Stimulated activated naive CD4-positive, alpha-beta T cell (primary cell): Measurements from ENCODE around the gene MAML1.
"Not testable (repeated sequence)": the region's sequence is repeated elsewhere in the genome, so short reads cannot be mapped to it uniquely, and the experiment has no call there.

ENCODE experiments used
- DNase-seq, 6 experiments: peaks; one replicate each; lab custom pipeline; 2025; lab: John Stamatoyannopoulos, UW

MAML1 gene

DNA sequence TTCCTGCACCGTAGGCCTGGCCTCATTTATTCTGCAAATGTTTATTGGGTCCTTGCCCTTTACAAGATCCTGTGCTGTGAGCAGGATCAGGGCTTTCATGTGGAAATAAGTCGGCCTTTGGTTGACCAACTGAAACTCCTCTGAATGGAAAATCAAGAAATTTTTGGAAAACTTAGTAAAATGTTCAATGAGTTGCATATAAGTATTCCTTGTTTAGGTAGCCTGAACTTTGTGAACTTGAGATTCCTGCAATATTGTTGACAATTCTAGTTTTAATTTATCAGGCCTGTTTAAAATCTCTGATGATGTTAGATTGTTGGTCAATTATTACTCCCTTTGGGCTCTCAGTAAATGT, 1.1 kb downstream of the MAML1 start:
- DNase-seq = no peak

- no peak for DNase-seq
Observed at GRCh38 chr5:179734536-179735164, 2.0 kb downstream of the MAML1 start.

- no peak for DNase-seq
Observed at GRCh38 chr5:179738742-179739141, 6.1 kb downstream of the MAML1 start.

DNA sequence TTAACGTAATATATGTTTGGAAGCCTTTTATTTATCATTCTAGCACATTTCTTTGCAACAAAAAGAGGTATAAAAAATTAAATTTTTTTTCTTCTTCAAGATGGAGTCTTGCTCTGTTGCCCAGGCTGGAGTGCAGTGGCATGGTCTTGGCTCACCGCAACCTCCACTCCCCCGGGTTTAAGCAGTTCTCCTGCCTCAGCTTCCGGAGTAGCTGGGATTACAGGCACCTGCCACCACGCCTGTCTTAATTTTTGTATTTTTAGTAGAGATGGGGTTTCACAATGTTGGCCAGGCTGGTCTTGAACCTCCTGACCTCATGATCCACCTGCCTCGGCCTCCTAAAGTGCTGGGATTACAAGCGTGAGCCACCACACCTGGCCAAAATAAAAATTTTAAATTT, 11.5 kb downstream of the MAML1 start:
- not testable (repeated sequence) for DNase-seq

DNA sequence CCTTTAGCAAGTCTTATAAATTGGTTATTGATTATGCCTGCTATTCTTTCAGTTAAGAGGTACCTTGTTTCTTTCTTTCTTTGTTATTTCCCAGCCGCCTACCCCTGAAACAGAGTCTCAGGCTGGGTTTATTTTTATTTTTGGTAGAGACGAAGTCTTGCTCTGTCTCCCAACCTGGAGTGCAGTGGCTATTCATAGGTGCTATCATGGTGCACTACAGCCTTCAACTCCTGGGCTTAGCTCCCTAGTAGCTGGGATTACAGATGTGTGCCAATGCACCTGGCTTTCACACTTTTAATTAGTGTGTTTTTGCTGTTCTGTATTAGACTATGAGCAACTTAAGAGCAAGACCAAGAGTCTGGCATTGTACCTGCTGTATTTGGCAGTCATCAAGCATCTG, 14.2 kb downstream of the MAML1 start:
- no peak for DNase-seq

- DNase-seq = no peak
Observed at GRCh38 chr5:179747811-179748210, 15.2 kb downstream of the MAML1 start.

- DNase-seq = no peak
Observed at GRCh38 chr5:179749857-179750508, 17.4 kb downstream of the MAML1 start.

DNA sequence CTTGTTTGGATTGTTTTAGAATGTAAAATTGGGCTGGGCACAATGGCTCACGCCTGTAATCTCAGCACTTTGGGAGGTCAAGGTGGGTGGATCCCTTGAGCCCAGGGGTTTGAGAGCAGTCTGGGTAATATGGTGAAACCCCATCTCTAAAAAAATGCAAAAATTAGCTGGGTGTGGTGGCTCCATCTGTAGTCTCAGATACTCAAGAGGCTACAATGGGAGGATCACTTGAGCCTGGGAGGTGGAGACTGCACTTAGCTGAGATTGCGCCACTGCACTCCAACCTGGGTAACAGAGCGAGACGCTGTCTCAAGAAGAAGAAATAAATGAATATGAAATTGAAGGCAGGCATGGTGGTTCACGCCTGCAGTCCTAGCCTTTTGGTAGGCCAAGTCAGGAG, 21.3 kb downstream of the MAML1 start:
- DNase-seq = no peak

GRCh38 chr5:179755022-179755421, 22.4 kb downstream of the MAML1 start:
- peak in 1 of 6 experiments; percentile 13 for DNase-seq

- DNase-seq = no peak
Observed at GRCh38 chr5:179758955-179759354, 26.3 kb downstream of the MAML1 start.

DNA sequence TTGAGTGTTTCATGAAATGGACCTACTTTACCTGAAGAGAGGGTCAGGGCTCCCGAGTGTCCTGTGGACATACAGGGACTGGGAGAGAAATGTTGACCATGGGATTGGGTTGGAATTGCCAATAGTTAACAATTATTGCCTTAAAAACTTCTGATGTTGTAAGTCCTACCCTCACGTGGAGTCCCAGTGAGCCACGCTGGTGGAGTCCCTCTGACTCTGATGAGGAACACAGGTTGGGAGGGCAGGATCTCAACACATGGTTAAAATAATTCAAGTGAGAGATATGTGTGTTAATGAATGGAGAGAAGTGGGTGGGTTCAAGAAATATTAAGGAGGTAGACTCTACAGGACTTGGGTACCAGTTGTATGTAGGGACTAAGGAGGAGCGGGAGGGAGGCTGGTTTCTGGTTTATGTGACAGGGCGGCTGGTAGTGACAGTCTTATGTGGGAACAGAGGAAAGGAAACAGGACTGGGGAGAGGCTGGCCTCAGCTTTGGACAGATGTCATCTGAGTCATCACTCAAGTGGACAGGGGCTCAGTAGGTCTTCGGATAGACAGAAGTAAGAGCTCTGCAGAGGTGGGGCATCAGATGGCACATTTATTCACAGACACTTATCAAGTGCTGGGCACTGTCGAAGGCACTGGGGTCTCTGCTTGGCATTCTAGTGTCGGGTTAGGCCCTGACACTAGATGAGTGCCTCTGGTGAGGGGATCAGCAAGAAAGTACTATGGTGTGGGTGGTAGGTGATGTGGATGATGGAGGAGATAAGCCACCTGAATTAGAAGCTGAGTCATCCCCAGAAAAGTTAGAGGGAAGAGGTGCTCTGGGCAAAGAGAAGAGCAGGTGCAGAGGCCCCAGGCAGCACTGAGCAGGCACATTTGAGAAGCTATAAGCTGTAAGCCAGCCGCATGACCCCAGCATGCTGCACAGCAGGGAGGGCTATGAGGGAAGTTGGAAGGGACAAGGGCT, 27.2 kb downstream of the MAML1 start:
- no peak for DNase-seq

DNA sequence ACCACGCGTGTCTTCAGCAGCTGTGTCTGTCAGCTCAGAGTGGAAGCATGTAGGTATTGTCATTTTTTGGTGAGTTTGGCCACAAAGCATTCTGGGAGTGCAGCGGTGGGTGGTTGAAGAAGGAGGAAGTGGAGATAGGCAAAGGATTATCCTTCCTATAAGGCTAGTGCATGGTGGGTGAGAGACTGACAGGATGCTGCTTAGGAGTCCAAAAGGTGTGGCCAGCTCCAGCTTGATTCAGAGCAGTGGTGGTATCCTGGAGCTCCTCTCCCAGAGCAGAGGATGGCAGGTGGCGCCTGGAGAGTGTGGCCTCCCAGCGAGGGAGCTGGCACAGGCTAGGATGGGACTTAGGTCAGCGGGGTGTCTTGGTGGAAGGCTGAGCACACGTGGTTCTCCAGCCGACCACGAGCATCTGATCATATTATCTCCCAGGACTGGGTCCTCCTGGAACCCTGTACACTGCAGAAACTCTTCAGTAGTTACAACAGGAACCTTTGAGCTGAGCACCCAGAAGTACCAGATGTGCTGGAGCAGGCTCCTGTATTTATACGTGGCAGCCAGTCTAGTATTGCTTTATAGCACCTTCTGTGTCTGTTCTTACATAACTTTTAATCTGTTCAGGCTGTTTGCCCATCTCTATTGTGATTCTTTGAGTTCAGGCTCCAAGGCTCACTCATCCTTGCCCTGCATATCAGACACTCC, 29.6 kb downstream of the MAML1 start:
- peak in 4 of 6 experiments; percentile 4 to 52 (median 30) for DNase-seq

DNA sequence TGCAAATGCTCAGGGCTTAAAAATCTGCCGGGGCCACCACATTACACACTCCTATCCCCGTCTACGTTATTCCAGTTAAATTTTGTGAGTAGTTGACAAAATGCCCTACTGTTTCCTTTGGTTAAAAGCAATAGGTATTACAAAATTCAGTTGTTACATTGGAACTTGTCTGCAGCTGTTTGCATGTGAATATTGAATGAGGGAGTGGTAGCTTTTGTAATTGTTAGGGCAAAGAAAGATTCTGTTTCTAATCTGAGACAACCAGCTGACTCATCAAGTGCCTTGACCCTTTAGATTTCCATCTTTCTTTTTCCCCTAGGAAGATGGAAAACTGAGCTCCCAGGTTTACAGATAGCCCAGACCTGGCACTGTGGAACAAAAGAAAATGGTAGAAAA, 30.2 kb downstream of the MAML1 start:
- no peak for DNase-seq

DNA sequence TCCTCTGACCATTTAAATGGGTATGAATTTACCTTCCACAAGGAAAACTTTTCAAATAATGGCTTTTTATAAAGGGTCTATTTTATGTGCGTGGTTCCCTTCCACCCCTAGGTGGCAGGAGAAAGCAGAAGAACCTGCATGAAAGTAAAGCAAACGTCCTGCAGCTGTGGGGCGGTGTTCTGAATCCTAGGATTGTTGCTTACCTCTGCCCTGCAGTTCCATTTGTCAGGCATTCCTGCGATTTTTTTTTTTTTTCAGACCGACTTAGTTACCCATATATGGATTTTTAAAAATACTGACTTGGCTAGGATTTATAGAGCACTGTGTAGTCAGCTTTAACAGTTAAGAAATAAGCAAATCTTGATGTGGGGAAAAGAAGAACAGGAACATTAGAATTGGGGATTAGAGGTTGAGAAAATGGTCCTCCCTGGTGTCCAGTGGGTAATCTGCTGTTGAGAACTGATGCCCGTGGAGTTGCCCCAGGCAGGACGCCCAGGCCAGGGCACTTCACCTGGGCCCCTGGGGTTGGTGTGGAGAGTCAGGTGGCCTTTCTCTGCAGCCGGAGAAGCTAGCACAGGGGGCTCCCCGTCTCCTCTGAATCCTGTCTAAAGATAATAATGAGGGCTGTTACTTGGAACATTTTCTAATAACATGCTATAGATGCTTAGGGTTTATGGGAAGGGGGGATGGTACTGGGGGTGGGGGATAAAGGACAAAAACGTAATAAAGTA, 30.8 kb downstream of the MAML1 start:
- DNase-seq = peak in 5 of 6 experiments; percentile 14 to 59 (median 27)

DNA sequence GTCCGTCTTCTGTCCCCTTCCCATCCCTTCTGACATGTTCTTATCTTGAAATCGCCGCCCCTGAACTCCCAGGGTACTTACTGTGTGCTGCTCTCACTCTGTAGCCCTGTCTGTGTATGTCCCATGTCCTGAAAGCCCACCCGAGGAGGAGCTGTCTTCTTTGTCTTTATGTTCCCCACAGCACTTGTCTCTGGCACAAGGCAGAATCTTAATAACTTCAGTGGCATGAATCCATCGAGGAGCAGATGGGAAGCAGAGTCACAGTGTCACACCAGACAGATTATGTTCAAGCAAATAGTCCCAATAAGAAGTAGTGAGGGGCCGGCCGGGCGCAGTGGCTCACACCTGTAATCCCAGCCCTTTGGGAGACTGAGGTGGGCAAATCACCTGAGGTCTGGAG, 31.4 kb downstream of the MAML1 start:
- no peak for DNase-seq

DNA sequence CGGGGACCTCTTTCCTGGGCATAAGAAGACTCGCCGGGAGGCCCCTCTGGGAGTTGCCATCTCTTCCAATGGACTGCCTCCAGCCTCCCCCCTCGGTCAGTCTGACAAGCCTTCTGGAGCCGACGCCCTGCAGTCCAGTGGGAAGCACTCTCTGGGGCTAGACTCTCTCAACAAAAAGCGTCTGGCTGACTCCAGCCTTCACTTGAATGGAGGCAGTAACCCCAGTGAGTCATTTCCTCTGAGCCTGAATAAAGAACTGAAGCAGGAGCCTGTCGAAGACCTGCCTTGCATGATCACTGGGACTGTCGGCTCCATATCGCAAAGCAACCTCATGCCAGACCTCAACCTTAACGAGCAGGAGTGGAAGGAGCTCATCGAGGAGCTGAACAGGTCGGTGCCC, 32.8 kb downstream of the MAML1 start:
- no peak for DNase-seq

- no peak for DNase-seq
Observed at GRCh38 chr5:179766021-179766725, 33.6 kb downstream of the MAML1 start.

DNA sequence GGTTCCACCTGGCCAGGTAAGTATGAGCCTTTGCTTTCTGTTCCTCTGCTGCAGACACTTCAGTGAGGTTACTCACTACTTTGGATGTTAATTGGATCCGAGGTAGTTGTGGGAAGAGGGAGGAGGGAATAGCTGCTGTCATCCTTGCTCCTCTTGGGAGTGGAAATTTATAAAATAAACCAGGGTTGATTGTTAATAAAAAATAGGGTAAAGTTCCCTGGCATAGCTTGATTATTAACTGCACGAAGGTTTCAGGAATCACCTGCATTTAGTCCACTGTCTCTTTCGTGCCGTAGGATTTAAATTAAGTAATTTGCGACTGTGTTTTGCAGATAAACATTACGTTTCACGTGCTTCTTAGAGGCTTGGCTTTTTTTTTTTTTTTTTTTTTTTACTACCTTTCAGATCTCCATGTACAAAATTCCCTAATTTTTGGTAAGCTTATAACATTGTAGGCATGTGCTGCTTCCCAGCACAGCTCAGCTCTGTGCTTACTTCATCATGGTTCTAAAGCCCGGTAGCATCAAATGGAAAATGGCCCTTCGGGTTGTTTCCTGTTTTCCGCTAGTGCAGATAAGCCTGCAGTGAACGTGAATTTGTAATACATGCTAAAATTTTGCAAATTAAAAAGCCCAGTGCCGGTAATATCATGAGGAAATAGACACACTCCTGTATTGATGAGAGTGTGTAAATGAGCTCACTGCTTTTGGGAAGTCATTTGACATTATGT, 34.3 kb downstream of the MAML1 start:
- DNase-seq = no peak

GRCh38 chr5:179767496-179768100, 35.0 kb downstream of the MAML1 start:
- DNase-seq = no peak
